Renal cortex interstitium (tissue), 11 donors: ENCODE results near the gene RPL12. TPM values are rescaled to one million over a fixed set of nuclear protein-coding genes. Genes with fewer than 3 reads are reported as not detected.
A peak's percentile ranks its signal among the peaks of the same experiment; 100 is the strongest.

Source experiments
- DNase-seq, 11 donors: peaks; one replicate each; pipeline ENCODE4 v3.0.0-alpha.2; 2013; ENCODE audit warnings: low read depth in 9 of 11, low spot score in 4 of 11; ENCODE audit errors: extremely low read depth in 1 of 11
- polyA plus RNA-seq, 3 donors: library from polyadenylated mRNA; unstranded; fragments of 120-200 nt; gene quantifications; one replicate each; pipeline ENCODE4 v1.2.1, GENCODE V29; 2013; ENCODE audit not compliant: insufficient read length in 3 of 3

RPL12 gene
- polyA plus RNA-seq, 3 donors = 1,370 to 1,528 (median 1,526) TPM

- DNase-seq = peak in 2 of 11 donors; percentile 10 to 19
Measured at GRCh38 chr9:127423476-127423933, 27.7 kb downstream of the RPL12 start.

GRCh38 chr9:127422787-127423186 is 28.4 kb downstream of the RPL12 start:
- DNase-seq = no peak

- DNase-seq = no peak
Measured at GRCh38 chr9:127422133-127422782, 28.9 kb downstream of the RPL12 start.

DNA sequence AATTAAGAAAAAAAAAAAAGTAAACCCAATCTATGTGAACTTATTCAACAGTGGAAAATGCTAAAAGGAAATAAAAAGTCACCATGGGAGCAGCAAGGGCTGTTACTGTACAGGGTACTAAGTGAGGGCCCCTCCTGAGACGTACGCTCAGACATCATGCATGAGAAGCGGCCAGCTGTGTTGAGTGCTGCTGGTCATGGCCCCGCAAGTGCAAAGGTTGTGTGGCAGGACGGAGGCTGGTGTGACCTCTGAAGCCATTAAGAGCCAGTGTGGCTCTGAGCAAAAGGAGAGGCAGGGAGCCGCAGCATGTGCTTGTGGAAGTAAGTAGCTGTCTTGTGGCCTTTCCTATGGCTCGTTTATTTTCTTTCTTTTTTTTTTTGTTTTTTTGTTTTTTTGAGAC is 30.1 kb downstream of the RPL12 start:
- no peak for DNase-seq

- no peak for DNase-seq
Measured at GRCh38 chr9:127419348-127419747, 31.9 kb downstream of the RPL12 start.

- no peak for DNase-seq
Measured at GRCh38 chr9:127418037-127418471, 33.2 kb downstream of the RPL12 start.

- no peak for DNase-seq
Measured at GRCh38 chr9:127417131-127418036, 33.8 kb downstream of the RPL12 start.

DNA sequence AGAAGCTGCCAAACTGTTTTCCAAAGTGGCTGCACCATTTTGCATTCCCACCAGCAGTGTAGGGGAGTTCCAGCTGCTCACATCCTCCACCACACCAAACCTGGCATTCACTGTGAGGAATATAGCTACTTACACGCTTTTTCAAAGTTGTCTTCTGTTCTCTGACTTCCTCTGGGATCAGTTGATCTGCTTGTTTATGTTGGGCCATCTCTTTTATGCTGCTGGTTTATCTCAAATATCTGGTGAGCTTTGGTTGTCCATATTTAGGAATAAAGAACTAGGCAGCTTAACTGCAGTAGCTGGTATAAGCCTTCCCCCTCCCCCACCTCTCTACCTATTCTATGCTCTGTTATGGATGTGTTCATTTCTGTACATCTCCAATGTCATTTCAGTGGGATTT is 35.5 kb downstream of the RPL12 start:
- no peak for DNase-seq

GRCh38 chr9:127415141-127415540 is 36.1 kb downstream of the RPL12 start:
- DNase-seq = no peak

GRCh38 chr9:127411122-127411521 is 40.1 kb downstream of the RPL12 start:
- no peak for DNase-seq

DNA sequence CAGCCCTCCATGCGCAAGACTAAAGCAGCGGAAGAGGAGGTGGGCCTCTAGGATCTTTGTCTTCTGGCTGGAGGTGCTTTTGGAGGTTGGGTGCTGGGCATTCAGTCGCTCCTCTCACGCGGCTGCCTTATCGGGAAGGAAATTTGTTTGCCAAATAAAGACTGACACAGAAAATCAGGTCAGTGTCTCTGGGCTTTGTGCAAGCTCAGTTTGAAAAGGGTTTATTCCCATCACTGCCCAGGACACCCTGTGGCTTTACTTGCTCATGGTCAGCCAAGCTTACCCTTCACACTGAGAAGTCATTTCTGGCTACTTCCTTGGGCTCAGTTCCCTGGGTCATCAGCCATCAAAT is 43.7 kb downstream of the RPL12 start:
- DNase-seq = no peak

DNA sequence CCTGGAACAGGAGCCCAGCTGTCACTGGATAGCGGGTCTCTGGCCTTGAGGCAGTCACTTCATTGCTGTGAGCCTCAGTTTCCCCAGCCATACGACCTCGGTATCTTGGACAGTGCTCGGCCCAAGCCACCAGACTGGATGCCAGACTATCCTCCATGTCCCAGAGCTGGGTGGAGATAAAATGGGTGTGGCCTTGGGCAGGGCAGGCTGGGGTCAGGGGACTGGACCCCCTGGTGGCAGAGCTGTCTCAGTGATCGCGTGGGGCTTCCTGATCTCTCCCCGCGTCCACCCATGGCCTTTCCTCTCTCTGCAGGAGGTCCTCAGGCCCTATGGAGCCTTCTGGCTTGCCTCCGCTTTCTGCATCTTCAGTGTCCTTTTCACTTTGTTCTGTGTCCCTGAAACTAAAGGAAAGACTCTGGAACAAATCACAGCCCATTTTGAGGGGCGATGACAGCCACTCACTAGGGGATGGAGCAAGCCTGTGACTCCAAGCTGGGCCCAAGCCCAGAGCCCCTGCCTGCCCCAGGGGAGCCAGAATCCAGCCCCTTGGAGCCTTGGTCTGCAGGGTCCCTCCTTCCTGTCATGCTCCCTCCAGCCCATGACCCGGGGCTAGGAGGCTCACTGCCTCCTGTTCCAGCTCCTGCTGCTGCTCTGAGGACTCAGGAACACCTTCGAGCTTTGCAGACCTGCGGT is 44.3 kb downstream of the RPL12 start:
- no peak for DNase-seq

- DNase-seq = no peak
Measured at GRCh38 chr9:127405344-127406125, 45.7 kb downstream of the RPL12 start.

DNA sequence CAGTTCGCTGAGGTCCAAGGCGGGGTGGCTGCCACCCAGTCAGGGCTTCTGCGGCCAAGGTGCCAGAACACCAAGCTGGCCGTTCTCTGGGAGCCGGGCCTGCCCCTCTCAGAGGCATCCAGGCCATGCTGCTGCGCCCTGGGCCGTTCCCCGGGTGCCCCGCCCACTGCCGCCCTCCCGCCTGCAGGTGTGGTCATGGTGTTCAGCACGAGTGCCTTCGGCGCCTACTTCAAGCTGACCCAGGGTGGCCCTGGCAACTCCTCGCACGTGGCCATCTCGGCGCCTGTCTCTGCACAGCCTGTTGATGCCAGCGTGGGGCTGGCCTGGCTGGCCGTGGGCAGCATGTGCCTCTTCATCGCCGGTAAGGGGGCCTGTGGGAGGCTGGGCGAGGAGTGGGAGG is 46.6 kb downstream of the RPL12 start:
- DNase-seq = no peak

- no peak for DNase-seq
Measured at GRCh38 chr9:127403507-127404192, 47.6 kb downstream of the RPL12 start.

DNA sequence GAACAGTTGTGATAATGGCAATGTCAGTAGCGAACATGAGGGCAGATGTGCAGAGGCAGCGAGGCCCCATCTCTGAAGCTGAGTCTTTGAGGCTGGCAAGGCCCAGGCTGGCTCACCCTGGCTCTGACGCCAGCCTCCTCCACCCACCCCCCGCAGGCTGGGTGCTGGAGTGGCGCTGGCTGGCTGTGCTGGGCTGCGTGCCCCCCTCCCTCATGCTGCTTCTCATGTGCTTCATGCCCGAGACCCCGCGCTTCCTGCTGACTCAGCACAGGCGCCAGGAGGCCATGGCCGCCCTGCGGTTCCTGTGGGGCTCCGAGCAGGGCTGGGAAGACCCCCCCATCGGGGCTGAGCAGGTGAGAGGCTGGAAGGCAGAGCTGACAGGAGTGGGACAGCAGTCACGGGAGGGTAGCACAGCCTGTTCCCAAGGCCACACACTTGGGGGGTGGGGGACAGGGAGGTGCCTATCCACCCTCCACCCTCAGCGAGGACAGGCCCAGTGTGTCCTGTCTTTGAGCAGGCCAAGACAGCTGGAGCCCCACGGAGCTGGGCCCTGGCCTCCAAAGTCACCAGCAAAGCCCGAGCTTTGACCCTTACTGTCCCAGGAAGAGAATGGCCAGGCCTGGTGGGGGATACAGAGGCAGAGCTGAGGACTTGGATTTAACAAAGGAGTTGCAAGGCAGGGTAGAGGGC is 48.7 kb downstream of the RPL12 start:
- no peak for DNase-seq

GRCh38 chr9:127399736-127400269 is 51.4 kb downstream of the RPL12 start:
- no peak for DNase-seq
